Activated naive CD4-positive, alpha-beta T cell treated with anti-CD3 and anti-CD28 coated beads for 36 hours (primary cell): ENCODE measurements around the gene CNPPD1. TPM values are rescaled to one million over a fixed set of nuclear protein-coding genes. Genes with fewer than 3 reads are reported as not detected.

Experiments used
- CTCF ChIA-PET: fragments of 350-600 bp; sonication (Branson Sonifier 250); formaldehyde crosslinking; loops from one replicate; lab custom pipeline; 2021; ENCODE audit warnings: antibody characterized with exemption; lab: Charles Lee
- DNase-seq: peaks from one replicate; pipeline ENCODE4 v3.0.0-alpha.2; 2020
- H3K27ac Mint-ChIP-seq: one replicate; pipeline ENCODE4 v1.8.0; 2021; ENCODE audit warnings: mild to moderate bottlenecking, mixed read lengths
- H3K27me3 Mint-ChIP-seq: one replicate; pipeline ENCODE4 v1.8.0; 2021; ENCODE audit warnings: low read depth, mixed read lengths
- H3K36me3 Mint-ChIP-seq: one replicate; pipeline ENCODE4 v1.8.0; 2021; ENCODE audit warnings: low read depth, mixed read lengths
- H3K4me1 Mint-ChIP-seq: one replicate; pipeline ENCODE4 v1.8.0; 2021; ENCODE audit warnings: low read depth, mixed read lengths
- H3K4me3 Mint-ChIP-seq: one replicate; pipeline ENCODE4 v1.8.0; 2021; ENCODE audit warnings: mild to moderate bottlenecking, moderate library complexity, mixed read lengths
- H3K9me3 Mint-ChIP-seq: one replicate; pipeline ENCODE4 v1.8.0; 2021; ENCODE audit warnings: mixed read lengths
- intact Hi-C: fragments of 100-400 bp; cut with micrococcal nuclease; formaldehyde crosslinking; loops from one replicate; pipeline ENCODE4 v1.15.1; 2023
- total RNA-seq, 2 experiments: library from RNA; stranded (reverse); gene quantifications; one replicate each; pipeline ENCODE4 v1.2.3, GENCODE V29; 2021

CNPPD1 gene
- total RNA-seq, 2 experiments from 2014 or later: 27.0 to 31.4 TPM

GRCh38 chr2:219142329-219142728 lies 34.4 kb downstream of the CNPPD1 start:
- H3K36me3 Mint-ChIP-seq: peaks cover 36% of the 10 kb centered on the region
- no peaks in the 10 kb centered on the region for H3K27me3 Mint-ChIP-seq
- no peak overlapping the region for H3K4me3 Mint-ChIP-seq
- H3K9me3 Mint-ChIP-seq: no peaks in the 10 kb centered on the region
- H3K4me1 Mint-ChIP-seq: no peaks in the 10 kb centered on the region
- intact Hi-C loops: no loop called here
- CTCF ChIA-PET: interaction anchor here (0.7 to 1.8 kb wide), 4 partner anchors 21 to 211 kb away, joined by 3 to 4 read pairs (median 3); no protein-coding TSS in a partner anchor
- DNase-seq: no peak
- H3K27ac Mint-ChIP-seq: no peak overlapping the region

- CTCF ChIA-PET: interaction anchor here (1.1 kb wide), 1 partner anchor 11 kb away, joined by 4 read pairs; no protein-coding TSS in a partner anchor
- H3K27ac Mint-ChIP-seq: no peak overlapping the region
- H3K4me1 Mint-ChIP-seq: no peaks in the 10 kb centered on the region
- H3K27me3 Mint-ChIP-seq: no peaks in the 10 kb centered on the region
- H3K36me3 Mint-ChIP-seq: peaks cover 29% of the 10 kb centered on the region
- no peak for DNase-seq
- intact Hi-C loops: no loop called here
- H3K9me3 Mint-ChIP-seq: no peaks in the 10 kb centered on the region
- no peak overlapping the region for H3K4me3 Mint-ChIP-seq
Measured at GRCh38 chr2:219140722-219141121, 36.0 kb downstream of the CNPPD1 start.

- H3K4me3 Mint-ChIP-seq: no peak overlapping the region
- H3K36me3 Mint-ChIP-seq: peaks cover 3% of the 10 kb centered on the region
- no peak for DNase-seq
- no peaks in the 10 kb centered on the region for H3K9me3 Mint-ChIP-seq
- no peak overlapping the region for H3K27ac Mint-ChIP-seq
- no peaks in the 10 kb centered on the region for H3K4me1 Mint-ChIP-seq
- no peaks in the 10 kb centered on the region for H3K27me3 Mint-ChIP-seq
- CTCF ChIA-PET: interaction anchor here (0.7 to 1.3 kb wide), 4 partner anchors 13 to 161 kb away, joined by 3 to 4 read pairs (median 4); no protein-coding TSS in a partner anchor
- intact Hi-C loops: no loop called here
Measured at GRCh38 chr2:219133976-219134375, 42.7 kb downstream of the CNPPD1 start.

- DNase-seq: no peak
- H3K4me1 Mint-ChIP-seq: no peaks in the 10 kb centered on the region
- no peak overlapping the region for H3K4me3 Mint-ChIP-seq
- intact Hi-C loops: no loop called here
- H3K36me3 Mint-ChIP-seq: peaks cover 2% of the 10 kb centered on the region
- H3K27ac Mint-ChIP-seq: no peak overlapping the region
- H3K9me3 Mint-ChIP-seq: no peaks in the 10 kb centered on the region
- CTCF ChIA-PET: interaction anchor here (0.8 to 1.4 kb wide), 3 partner anchors 12 to 152 kb away, joined by 3 to 4 read pairs (median 4); no protein-coding TSS in a partner anchor
- no peaks in the 10 kb centered on the region for H3K27me3 Mint-ChIP-seq
Measured at GRCh38 chr2:219131744-219132143, 45.0 kb downstream of the CNPPD1 start.

GRCh38 chr2:219131327-219131726 lies 45.4 kb downstream of the CNPPD1 start:
- no peak overlapping the region for H3K27ac Mint-ChIP-seq
- no peaks in the 10 kb centered on the region for H3K4me1 Mint-ChIP-seq
- CTCF ChIA-PET: interaction anchor here (1.1 to 4.2 kb wide), 3 partner anchors 12 to 151 kb away, joined by 3 to 19 read pairs (median 4); no protein-coding TSS in a partner anchor
- DNase-seq: no peak
- no peaks in the 10 kb centered on the region for H3K27me3 Mint-ChIP-seq
- no peak overlapping the region for H3K4me3 Mint-ChIP-seq
- H3K9me3 Mint-ChIP-seq: no peaks in the 10 kb centered on the region
- peaks cover 2% of the 10 kb centered on the region for H3K36me3 Mint-ChIP-seq
- intact Hi-C loops: no loop called here

- no peaks in the 10 kb centered on the region for H3K27me3 Mint-ChIP-seq
- peaks cover 6% of the 10 kb centered on the region for H3K4me1 Mint-ChIP-seq
- H3K27ac Mint-ChIP-seq: no peak overlapping the region
- intact Hi-C loops: no loop called here
- H3K9me3 Mint-ChIP-seq: no peaks in the 10 kb centered on the region
- no peak for DNase-seq
- no peak overlapping the region for H3K4me3 Mint-ChIP-seq
- CTCF ChIA-PET: interaction anchor here (0.7 to 4.2 kb wide), 3 partner anchors 10 to 27 kb away, joined by 3 to 19 read pairs (median 4); no protein-coding TSS in a partner anchor
- peaks cover 2% of the 10 kb centered on the region for H3K36me3 Mint-ChIP-seq
Measured at GRCh38 chr2:219129589-219129988, 47.1 kb downstream of the CNPPD1 start.

- peaks cover 2% of the 10 kb centered on the region for H3K36me3 Mint-ChIP-seq
- H3K27me3 Mint-ChIP-seq: no peaks in the 10 kb centered on the region
- no peak overlapping the region for H3K4me3 Mint-ChIP-seq
- CTCF ChIA-PET: interaction anchor here (1.1 to 4.2 kb wide), 2 partner anchors 9 to 26 kb away, joined by 3 to 19 read pairs; no protein-coding TSS in a partner anchor
- no peak overlapping the region for H3K27ac Mint-ChIP-seq
- intact Hi-C loops: no loop called here
- H3K9me3 Mint-ChIP-seq: no peaks in the 10 kb centered on the region
- H3K4me1 Mint-ChIP-seq: peaks cover 11% of the 10 kb centered on the region
- no peak for DNase-seq
Measured at GRCh38 chr2:219128396-219128795, 48.3 kb downstream of the CNPPD1 start.

- Mint-ChIP-seq H3K4me1 (peaks cover 11% of the 10 kb centered on the region), H3K9me3 (no peaks in the 10 kb centered on the region), H3K27me3 (no peaks in the 10 kb centered on the region), H3K36me3 (peaks cover 2% of the 10 kb centered on the region), H3K4me3 (no peak overlapping the region), H3K27ac (no peak overlapping the region)
- intact Hi-C loops: no loop called here
- CTCF ChIA-PET: interaction anchor here (0.6 to 4.2 kb wide), 2 partner anchors 8 to 35 kb away, joined by 4 to 19 read pairs; no protein-coding TSS in a partner anchor
- no peak for DNase-seq
Measured at GRCh38 chr2:219127037-219127635, 49.6 kb downstream of the CNPPD1 start.

- CTCF ChIA-PET: interaction anchor here (0.6 to 1.0 kb wide), 2 partner anchors 23 to 34 kb away, joined by 3 to 4 read pairs; no protein-coding TSS in a partner anchor
- intact Hi-C loops: no loop called here
- no peak for DNase-seq
- no peaks in the 10 kb centered on the region for H3K9me3 Mint-ChIP-seq
- no peak overlapping the region for H3K27ac Mint-ChIP-seq
- no peak overlapping the region for H3K4me3 Mint-ChIP-seq
- peaks cover 2% of the 10 kb centered on the region for H3K36me3 Mint-ChIP-seq
- H3K27me3 Mint-ChIP-seq: no peaks in the 10 kb centered on the region
- peaks cover 11% of the 10 kb centered on the region for H3K4me1 Mint-ChIP-seq
Measured at GRCh38 chr2:219126555-219126954, 50.2 kb downstream of the CNPPD1 start.

- no peaks in the 10 kb centered on the region for H3K9me3 Mint-ChIP-seq
- H3K27ac Mint-ChIP-seq: no peak overlapping the region
- H3K36me3 Mint-ChIP-seq: peaks cover 2% of the 10 kb centered on the region
- H3K27me3 Mint-ChIP-seq: no peaks in the 10 kb centered on the region
- H3K4me3 Mint-ChIP-seq: no peak overlapping the region
- CTCF ChIA-PET: interaction anchor here (1.0 to 1.1 kb wide), 2 partner anchors 22 to 117 kb away, joined by 3 read pairs; no protein-coding TSS in a partner anchor
- DNase-seq: no peak
- intact Hi-C loops: no loop called here
- H3K4me1 Mint-ChIP-seq: peaks cover 11% of the 10 kb centered on the region
Measured at GRCh38 chr2:219125886-219126270, 50.8 kb downstream of the CNPPD1 start.

GRCh38 chr2:219125225-219125885 lies 51.4 kb downstream of the CNPPD1 start:
- no peak overlapping the region for H3K27ac Mint-ChIP-seq
- no peaks in the 10 kb centered on the region for H3K27me3 Mint-ChIP-seq
- CTCF ChIA-PET: interaction anchor here (1.0 to 1.5 kb wide), 3 partner anchors 21 to 116 kb away, joined by 3 to 4 read pairs (median 3); no protein-coding TSS in a partner anchor
- intact Hi-C loops: no loop called here
- H3K4me1 Mint-ChIP-seq: peaks cover 11% of the 10 kb centered on the region
- peaks cover 2% of the 10 kb centered on the region for H3K36me3 Mint-ChIP-seq
- no peak for DNase-seq
- no peaks in the 10 kb centered on the region for H3K9me3 Mint-ChIP-seq
- H3K4me3 Mint-ChIP-seq: no peak overlapping the region

GRCh38 chr2:219124381-219125110 lies 52.2 kb downstream of the CNPPD1 start:
- H3K27me3 Mint-ChIP-seq: no peaks in the 10 kb centered on the region
- intact Hi-C loops: no loop called here
- H3K27ac Mint-ChIP-seq: no peak overlapping the region
- peaks cover 11% of the 10 kb centered on the region for H3K4me1 Mint-ChIP-seq
- no peak overlapping the region for H3K4me3 Mint-ChIP-seq
- no peaks in the 10 kb centered on the region for H3K9me3 Mint-ChIP-seq
- no peak for DNase-seq
- no peaks in the 10 kb centered on the region for H3K36me3 Mint-ChIP-seq
- CTCF ChIA-PET: interaction anchor here (1.5 kb wide), 1 partner anchor 95 kb away, joined by 4 read pairs; no protein-coding TSS in a partner anchor
